ENCODE data around the gene MB. TPM values are rescaled to one million over a fixed set of nuclear protein-coding genes. Genes with fewer than 3 reads are reported as not detected.

Gene MB
- polyA plus RNA-seq, 12 donors = 98.7 to 374 (median 315) TPM; not detected in 1

DNA sequence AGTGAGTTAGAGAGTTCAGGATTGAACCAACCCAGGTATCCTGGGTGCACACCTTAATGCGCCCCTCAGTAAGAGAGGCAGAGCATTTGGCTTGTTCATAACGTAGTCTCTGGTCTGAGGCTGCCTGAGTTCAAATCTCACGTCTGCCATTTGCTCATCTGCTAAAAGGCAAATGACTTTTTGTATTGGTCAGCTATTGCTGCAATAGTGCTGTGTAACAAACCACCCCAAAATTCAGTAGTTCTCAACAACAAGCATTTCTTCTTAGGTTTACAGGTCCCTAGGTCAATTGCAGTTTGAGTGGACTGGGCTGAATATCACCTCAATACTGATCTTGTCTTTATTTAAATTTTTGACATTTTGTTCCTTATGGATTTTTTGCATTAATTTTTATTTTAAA lies 58.4 kb downstream of the MB start:
- DNase-seq = no peak

DNA sequence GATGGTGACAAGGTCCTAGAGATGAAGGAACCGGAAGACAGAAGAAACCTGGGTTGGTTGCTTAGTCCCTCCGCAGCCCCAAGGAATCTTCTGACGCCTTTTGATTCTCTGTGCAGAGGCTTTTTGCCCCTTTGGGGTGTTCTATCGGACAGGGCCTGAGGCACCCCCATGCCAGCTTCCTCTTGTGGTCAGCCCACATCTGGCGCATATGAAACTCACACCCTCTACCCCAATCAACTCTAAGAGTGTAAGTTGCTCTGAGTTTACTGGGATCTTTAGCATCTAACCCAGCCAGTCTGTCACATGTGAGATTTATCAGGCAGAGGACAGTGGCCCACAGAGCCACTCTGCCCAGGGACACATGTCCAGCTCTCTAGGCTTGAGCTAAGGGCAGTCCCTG lies 59.1 kb downstream of the MB start:
- no peak for DNase-seq

Other genes with a start within 250 kb of the MB start
- 10 to 100 TPM in 11 of 12 donors, not detected in 1; 10.3 to 25.8 (median 13.3) TPM for gene HMOX1, start 236.2 kb downstream of the MB start, polyA plus RNA-seq (ENCODE audit: insufficient read length in 12 of 12)
- 10 to 100 TPM in 11 of 12 donors, not detected in 1; 26.2 to 66.4 (median 29.9) TPM for gene MCM5, start 217.2 kb downstream of the MB start, polyA plus RNA-seq (ENCODE audit: insufficient read length in 12 of 12)
- 10 to 100 TPM in 8 of 12 donors, 1 to 10 TPM in 3, not detected in 1; 8.4 to 26.4 (median 13.1) TPM for gene RASD2, start 76.5 kb downstream of the MB start, polyA plus RNA-seq (ENCODE audit: insufficient read length in 12 of 12)
- gene APOL6, start 31.1 kb upstream of the MB start, polyA plus RNA-seq (ENCODE audit: insufficient read length in 12 of 12) = 1 to 10 TPM in 11 of 12 donors, not detected in 1; 1.1 to 5.2 (median 2.1) TPM
- gene APOL5, start 100.5 kb upstream of the MB start, polyA plus RNA-seq (ENCODE audit: insufficient read length in 12 of 12) = 1 to 10 TPM in 9 of 12 donors, under 1 TPM in 1, not detected in 2; 0.80 to 2.2 (median 1.6) TPM

All from muscle of arm (tissue), 12 donors.